Nephron (organoid): Measurements from ENCODE around the gene AP1G2.

ENCODE experiments used
- H3K27ac Mint-ChIP-seq, 3 experiments: 2 replicates each; pipeline ENCODE4 v1.8.0; 2020; ENCODE audit warnings: mixed read lengths in 3 of 3, mild to moderate bottlenecking in 2 of 3, moderate library complexity in 1 of 3
- H3K27me3 Mint-ChIP-seq: 2 replicates; pipeline ENCODE4 v1.8.0; 2021; ENCODE audit warnings: low read depth, mild to moderate bottlenecking, moderate library complexity, mixed read lengths
- H3K36me3 Mint-ChIP-seq: 2 replicates; pipeline ENCODE4 v1.8.0; 2020; ENCODE audit warnings: low read depth, mixed read lengths
- H3K4me1 Mint-ChIP-seq: 2 replicates; pipeline ENCODE4 v1.8.0; 2020; ENCODE audit warnings: mixed read lengths
- H3K4me3 Mint-ChIP-seq, 3 experiments: 2 replicates each; pipeline ENCODE4 v1.8.0; 2020; ENCODE audit warnings: mild to moderate bottlenecking in 3 of 3, mixed read lengths in 3 of 3, moderate library complexity in 2 of 3
- H3K9me3 Mint-ChIP-seq: 2 replicates; pipeline ENCODE4 v1.8.0; 2020; ENCODE audit warnings: mixed read lengths
- TF ChIP-seq, protein P1 (sequence below), 3 experiments: fragments of 200-600 bp; sonication (generic); IDR thresholded peaks; one replicate each; pipeline ENCODE4 v1.5.0; 2021; ENCODE audit warnings: antibody characterized with exemption in 3 of 3; ENCODE audit not compliant: unreplicated experiment in 3 of 3

The AP1G2 gene

DNA sequence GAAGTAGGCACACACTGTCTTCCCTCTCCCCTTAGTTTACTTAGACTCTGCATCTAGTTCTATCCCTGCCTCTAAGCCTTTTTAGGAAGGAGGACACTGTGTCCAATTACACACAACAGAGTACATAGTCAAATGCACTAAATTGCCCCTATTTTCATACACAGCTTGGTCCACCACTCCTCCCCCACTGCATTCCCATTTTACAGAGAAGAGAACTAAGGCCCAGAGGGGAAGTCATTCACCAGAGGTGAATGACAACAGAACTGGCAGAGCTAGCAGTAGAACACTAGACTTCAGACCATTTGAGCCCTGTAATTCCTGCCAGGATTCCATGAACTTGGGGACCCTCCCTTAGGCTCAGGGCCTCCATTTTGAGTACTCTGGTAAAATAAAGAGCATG lies 12.1 kb upstream of the AP1G2 start:
- H3K36me3 Mint-ChIP-seq = peaks cover 8% of the 10 kb centered on the region
- H3K27me3 Mint-ChIP-seq = peaks cover 61% of the 10 kb centered on the region
- TF ChIP-seq, protein P1, sequence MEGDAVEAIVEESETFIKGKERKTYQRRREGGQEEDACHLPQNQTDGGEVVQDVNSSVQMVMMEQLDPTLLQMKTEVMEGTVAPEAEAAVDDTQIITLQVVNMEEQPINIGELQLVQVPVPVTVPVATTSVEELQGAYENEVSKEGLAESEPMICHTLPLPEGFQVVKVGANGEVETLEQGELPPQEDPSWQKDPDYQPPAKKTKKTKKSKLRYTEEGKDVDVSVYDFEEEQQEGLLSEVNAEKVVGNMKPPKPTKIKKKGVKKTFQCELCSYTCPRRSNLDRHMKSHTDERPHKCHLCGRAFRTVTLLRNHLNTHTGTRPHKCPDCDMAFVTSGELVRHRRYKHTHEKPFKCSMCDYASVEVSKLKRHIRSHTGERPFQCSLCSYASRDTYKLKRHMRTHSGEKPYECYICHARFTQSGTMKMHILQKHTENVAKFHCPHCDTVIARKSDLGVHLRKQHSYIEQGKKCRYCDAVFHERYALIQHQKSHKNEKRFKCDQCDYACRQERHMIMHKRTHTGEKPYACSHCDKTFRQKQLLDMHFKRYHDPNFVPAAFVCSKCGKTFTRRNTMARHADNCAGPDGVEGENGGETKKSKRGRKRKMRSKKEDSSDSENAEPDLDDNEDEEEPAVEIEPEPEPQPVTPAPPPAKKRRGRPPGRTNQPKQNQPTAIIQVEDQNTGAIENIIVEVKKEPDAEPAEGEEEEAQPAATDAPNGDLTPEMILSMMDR (IDR thresholded peaks at IDR 0.05; ENCODE audit: unreplicated experiment in 3 of 3) = no peak
- peak overlapping the region; percentile 94 to 99 (median 96) for H3K27ac Mint-ChIP-seq
- no peaks in the 10 kb centered on the region for H3K9me3 Mint-ChIP-seq
- H3K4me1 Mint-ChIP-seq = peaks cover 24% of the 10 kb centered on the region
- H3K4me3 Mint-ChIP-seq = peak overlapping the region; percentile 66 to 89 (median 87)

DNA sequence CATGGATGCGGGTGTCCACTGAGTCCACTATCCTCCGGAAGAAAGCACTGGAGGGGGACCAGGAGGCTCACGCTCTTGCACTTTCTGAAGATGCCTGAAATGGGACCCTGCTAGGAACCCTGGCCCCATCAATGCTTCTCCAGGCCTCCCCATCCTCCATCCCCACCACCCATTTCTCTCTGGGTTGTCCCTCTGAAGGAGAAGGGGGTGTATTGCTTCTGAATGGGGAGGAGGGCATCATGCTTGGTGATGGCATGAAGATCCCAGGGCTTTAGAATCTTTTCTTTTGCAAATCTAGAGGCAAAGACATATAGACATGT lies 11.7 kb upstream of the AP1G2 start:
- Mint-ChIP-seq H3K4me3 (peak overlapping the region; percentile 87 to 95 (median 89)), H3K27me3 (peaks cover 63% of the 10 kb centered on the region), H3K36me3 (peaks cover 9% of the 10 kb centered on the region), H3K4me1 (peaks cover 24% of the 10 kb centered on the region), H3K9me3 (no peaks in the 10 kb centered on the region), H3K27ac (peak overlapping the region; percentile 94 to 99 (median 96))
- TF ChIP-seq, protein P1 (IDR thresholded peaks at IDR 0.05; ENCODE audit: unreplicated experiment in 3 of 3) = no peak

DNA sequence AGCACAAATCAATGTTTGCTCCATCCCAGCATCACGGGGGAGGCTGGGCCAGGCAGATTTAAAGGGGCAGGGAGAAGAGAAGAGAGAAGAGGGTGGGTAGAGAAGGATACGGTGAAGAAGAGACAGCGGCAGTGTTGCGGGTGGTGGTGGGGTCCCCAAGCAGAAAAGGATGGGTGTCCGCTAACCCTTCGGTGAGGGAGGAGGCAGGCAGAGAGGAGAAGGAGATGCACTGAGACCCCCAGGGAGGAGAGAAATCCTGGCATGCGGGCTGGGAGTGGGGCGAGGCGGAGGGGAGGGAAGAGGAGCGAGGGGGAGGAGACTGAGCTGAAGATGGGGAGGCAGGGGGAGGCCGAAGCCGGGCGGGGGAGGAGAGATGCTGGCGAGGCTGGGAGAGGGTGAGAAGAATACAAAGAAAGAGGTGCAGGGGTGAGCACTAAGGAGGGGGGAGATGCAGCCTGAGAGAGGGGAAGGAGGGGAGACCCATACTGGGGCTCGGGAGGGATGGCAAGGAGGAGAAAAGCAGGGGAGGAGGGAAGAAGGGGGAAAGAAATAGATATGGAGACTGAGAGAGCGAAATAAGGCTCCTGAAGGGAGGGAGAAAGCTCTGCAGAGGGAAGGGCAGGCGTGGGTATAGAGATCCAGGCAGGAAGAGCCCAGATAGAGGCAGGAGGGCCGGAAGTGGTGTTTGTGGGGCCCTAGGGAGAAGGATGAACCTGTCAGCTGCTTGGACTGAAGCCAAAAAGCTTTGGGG lies 11.1 kb upstream of the AP1G2 start, which contains the start of gene JPH4:
JPH4 (minus strand) TSS at position 231 of the 751 bp plus-strand sequence. CDS start 1,337 bp downstream, outside the sequence.
- Mint-ChIP-seq H3K4me1 (peaks cover 24% of the 10 kb centered on the region), H3K27me3 (peaks cover 64% of the 10 kb centered on the region), H3K36me3 (peaks cover 9% of the 10 kb centered on the region), H3K4me3 (peak within 1 kb of the TSS; percentile 87 to 95 (median 89)), H3K27ac (peak within 1 kb of the TSS; percentile 94 to 99 (median 96)), H3K9me3 (no peaks in the 10 kb centered on the region)
- TF ChIP-seq, protein P1 (IDR thresholded peaks at IDR 0.05; ENCODE audit: unreplicated experiment in 3 of 3) = no peak

DNA sequence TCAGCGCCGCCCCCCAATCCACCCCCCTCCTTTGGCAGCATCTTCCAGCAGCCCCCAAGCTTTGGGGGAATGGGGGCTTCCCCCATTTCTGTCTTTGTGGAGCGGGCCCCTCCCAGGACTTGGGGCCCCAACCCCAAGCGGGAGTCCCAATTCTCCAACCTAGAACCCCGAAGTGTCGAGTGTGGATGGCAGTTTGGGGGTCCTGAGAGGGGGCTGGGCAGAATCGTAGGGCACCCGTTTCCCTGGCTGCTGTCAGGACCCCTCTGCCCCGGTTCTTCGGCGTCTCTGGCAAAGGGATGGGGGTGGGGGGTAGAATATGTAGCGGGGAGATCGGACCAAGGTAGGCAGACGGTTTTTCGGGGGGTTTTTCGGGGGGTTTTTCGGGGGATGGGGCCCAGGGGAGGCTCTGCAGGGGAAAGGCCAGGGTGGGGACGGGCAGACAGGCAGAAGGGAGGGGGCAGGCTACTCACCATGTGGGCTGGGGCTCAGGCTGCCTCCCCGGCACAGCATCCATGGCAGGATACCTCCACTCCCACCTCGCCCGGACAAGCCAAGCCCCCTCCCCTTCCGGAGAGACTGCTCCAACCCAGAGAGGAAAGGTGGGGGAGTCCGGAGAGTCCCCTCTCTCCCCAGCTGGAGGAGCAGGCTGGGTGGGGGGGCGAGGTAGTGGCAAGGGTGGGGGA lies 10.3 kb upstream of the AP1G2 start:
- TF ChIP-seq, protein P1 (IDR thresholded peaks at IDR 0.05; ENCODE audit: unreplicated experiment in 3 of 3) = no peak
- H3K4me1 Mint-ChIP-seq = peaks cover 24% of the 10 kb centered on the region
- H3K9me3 Mint-ChIP-seq = no peaks in the 10 kb centered on the region
- peak overlapping the region; percentile 87 to 95 (median 89) for H3K4me3 Mint-ChIP-seq
- H3K27me3 Mint-ChIP-seq = peaks cover 73% of the 10 kb centered on the region
- H3K36me3 Mint-ChIP-seq = peaks cover 12% of the 10 kb centered on the region
- H3K27ac Mint-ChIP-seq = peak overlapping the region; percentile 94 to 99 (median 96)

DNA sequence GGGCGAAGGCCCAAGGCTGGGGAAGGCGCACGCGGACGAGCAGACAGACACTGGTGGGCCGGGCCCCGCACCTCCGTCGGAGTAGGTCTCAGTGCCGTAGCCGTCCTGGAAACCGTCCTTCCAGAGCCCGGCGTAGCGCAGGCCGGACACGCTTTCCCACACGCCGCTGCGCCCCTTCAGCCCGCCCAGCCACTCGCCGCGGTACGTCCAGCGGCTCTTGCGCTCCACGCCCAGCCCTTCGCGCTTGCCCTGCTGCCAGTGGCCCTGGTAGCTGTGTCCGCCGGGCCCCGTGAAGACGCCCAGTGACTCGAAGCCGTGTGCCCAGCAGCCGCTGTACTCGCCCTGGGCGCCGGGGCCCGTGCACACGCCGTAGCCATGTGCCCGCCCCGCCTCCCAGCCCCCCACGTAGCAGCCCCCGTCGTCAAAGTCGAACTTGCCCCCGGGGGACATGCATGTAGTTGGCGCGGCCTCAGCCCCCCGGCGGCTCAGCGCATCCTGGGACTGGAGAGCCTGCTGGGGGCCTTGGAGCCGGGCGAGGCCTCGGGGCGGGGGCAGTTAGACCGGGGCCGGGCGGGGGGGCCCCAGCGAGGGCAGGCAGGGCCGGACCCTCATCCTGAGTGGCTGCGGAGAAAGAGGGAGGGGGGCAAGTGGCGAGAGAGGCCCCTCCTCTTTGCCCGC lies 9.6 kb upstream of the AP1G2 start:
- H3K27ac Mint-ChIP-seq = peak overlapping the region; percentile 26 to 45 (median 31)
- H3K9me3 Mint-ChIP-seq = no peaks in the 10 kb centered on the region
- peaks cover 17% of the 10 kb centered on the region for H3K36me3 Mint-ChIP-seq
- peaks cover 70% of the 10 kb centered on the region for H3K27me3 Mint-ChIP-seq
- H3K4me1 Mint-ChIP-seq = peaks cover 30% of the 10 kb centered on the region
- peak overlapping the region; percentile 87 to 95 (median 90) for H3K4me3 Mint-ChIP-seq
- TF ChIP-seq, protein P1 (IDR thresholded peaks at IDR 0.05; ENCODE audit: unreplicated experiment in 3 of 3) = no peak
